Spleen (tissue), 11 donors: ENCODE results near the gene EHMT1. TPM values are rescaled to one million over a fixed set of nuclear protein-coding genes. Genes with fewer than 3 reads are reported as not detected.

Experiments
- DNase-seq: peaks from one replicate; pipeline ENCODE4 v3.0.0-alpha.2; 2020
- H3K27ac ChIP-seq, 8 donors: fragments of 200-600 bp; sonication (generic) in 7 of 8; 1 replicate in 4 of 8; 2 replicates in 4 of 8; pipeline versions ENCODE4 v1.5.0 to v1.8.0; 2016 to 2021; ENCODE audit warnings: inconsistent platforms in 4 of 8, mild to moderate bottlenecking in 4 of 8, moderate library complexity in 1 of 8
- H3K27me3 ChIP-seq, 7 donors: fragments of 200-600 bp; sonication (generic) in 6 of 7; replicated peaks in 1 of 7; 1 replicate in 4 of 7; 2 replicates in 3 of 7; pipeline versions ENCODE4 v1.5.0 to v1.8.0; 2016 to 2021; ENCODE audit warnings: inconsistent platforms in 3 of 7, mild to moderate bottlenecking in 1 of 7
- H3K36me3 ChIP-seq, 6 donors: fragments of 200-600 bp; sonication (generic) in 5 of 6; 1 replicate in 4 of 6; 2 replicates in 2 of 6; pipeline versions ENCODE4 v1.5.0 to v1.8.0; 2016 to 2021; ENCODE audit warnings: inconsistent platforms in 2 of 6
- H3K4me1 ChIP-seq, 6 donors: fragments of 200-600 bp; sonication (generic) in 5 of 6; 1 replicate in 3 of 6; 2 replicates in 3 of 6; pipeline versions ENCODE4 v1.5.0 to v1.8.0; 2016 to 2021; ENCODE audit warnings: inconsistent platforms in 3 of 6
- H3K4me3 ChIP-seq, 8 donors: fragments of 200-600 bp; sonication (generic) in 7 of 8; 1 replicate in 4 of 8; 2 replicates in 4 of 8; pipeline versions ENCODE4 v1.5.0 to v1.8.0; 2016 to 2021; ENCODE audit warnings: inconsistent platforms in 4 of 8, mild to moderate bottlenecking in 4 of 8, moderate library complexity in 2 of 8
- H3K9me3 ChIP-seq, 8 donors: fragments of 200-600 bp; sonication (generic) in 7 of 8; 1 replicate in 4 of 8; 2 replicates in 4 of 8; pipeline versions ENCODE4 v1.5.0 to v1.8.0; 2016 to 2021; ENCODE audit warnings: inconsistent platforms in 4 of 8
- POLR2A ChIP-seq, 3 donors: fragments of 450-650 bp; IDR thresholded peaks; one replicate each; pipeline ENCODE4 v1.5.1; 2017; ENCODE audit warnings: antibody characterized with exemption in 3 of 3, mild to moderate bottlenecking in 1 of 3
- POLR2AphosphoS5 ChIP-seq, 3 donors: sonication (generic); formaldehyde crosslinking; IDR thresholded peaks; one replicate each; pipeline ENCODE4 v1.5.1; 2017; ENCODE audit warnings: antibody characterized with exemption in 3 of 3
- WGBS, 5 donors: extraction: QIAGEN DNeasy Blood & Tissue Kit in 3 of 5; methylation state at CpG; one replicate each; pipeline versions ENCODE4 v1.1.5 to v1.1.7; 2013 to 2018; 5-methylcytosine and 5-hydroxymethylcytosine counted together
- intact Hi-C: fragments of 100-400 bp; cut with DNase I; formaldehyde crosslinking; loops from one replicate; pipeline ENCODE4 v1.15.0; 2023; ENCODE audit warnings: low total_unique reads
- polyA plus RNA-seq, 3 donors: library from polyadenylated mRNA; stranded (reverse); fragments of 200-250 nt; gene quantifications; one replicate each; pipeline ENCODE4 v1.2.1, GENCODE V29; 2013
- total RNA-seq, 7 donors: library from RNA; depleted of rRNA in 3 of 7; stranded (reverse); fragments of >200 nt in 3 of 7; fragmentation: NEBNext Ultra II Directional in 4 of 7; extraction: Animal tissue kit (Norgen Biotek cat#: 25700) in 4 of 7; gene quantifications; one replicate each; pipeline versions ENCODE4 v1.1.0 to v1.2.1, GENCODE V29; 2016 to 2021
- TF ChIP-seq, protein P1 (sequence below), 11 experiments: fragments of 200-600 bp in 7 of 11; fragments of 450-650 bp in 4 of 11; sonication (generic) in 4 of 11; IDR thresholded peaks in 8 of 11; conservative IDR thresholded peaks in 3 of 11; 1 replicate in 7 of 11; 2 replicates in 4 of 11; pipeline versions ENCODE4 v1.4.0 to v1.8.0; 2016 to 2021; ENCODE audit warnings: antibody characterized with exemption in 11 of 11, inconsistent platforms in 4 of 11, mild to moderate bottlenecking in 1 of 11
- donor health status: healthy with polysubstance abuse.
- donor health status: DM: no; HTN: no; CAD: no; lungs with moderate emphysema.
- donor health status: DM: no; HTN: no; CAD: no.
- donor health status: Bipolar disorder and iron deficiency.
- donor health status: healthy.
- donor health status: DM: no; HTN: no; CAD: no.
- donor health status: DM: yes; HTN: yes; CAD: no.

The EHMT1 gene
- total and polyA plus RNA-seq, 10 donors, result 35.5 to 163 (median 122) TPM

DNA sequence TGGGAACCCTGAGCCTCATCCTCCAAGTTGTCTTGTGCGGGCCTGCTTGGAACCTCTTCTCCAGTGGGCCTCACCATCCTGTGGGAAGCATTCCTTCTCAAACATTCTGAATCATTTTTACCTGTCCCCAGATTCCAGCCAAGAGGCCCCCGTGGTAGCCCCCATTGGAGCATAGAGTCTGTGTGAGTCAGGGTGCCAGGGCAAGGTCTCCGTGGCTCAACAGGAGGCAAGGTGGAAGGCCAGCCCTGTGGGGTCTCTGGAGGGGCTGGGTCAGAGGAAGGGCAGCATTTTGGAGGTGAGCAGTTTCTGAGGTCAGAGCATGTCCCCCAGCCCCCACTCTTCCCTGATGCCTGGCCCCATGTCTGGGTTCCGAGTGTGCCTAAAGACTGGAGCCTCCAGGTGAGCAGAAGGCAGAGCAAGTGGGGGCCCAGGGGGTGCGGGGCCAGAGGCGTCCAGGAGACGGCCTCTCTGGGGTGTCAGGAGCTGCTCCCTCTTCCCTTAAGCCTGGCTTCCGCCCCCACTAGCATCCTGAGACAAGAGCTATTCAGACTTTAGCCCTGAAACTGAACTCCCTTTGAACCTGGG is 260.9 kb downstream of the EHMT1 start:
- TF ChIP-seq, protein P1, sequence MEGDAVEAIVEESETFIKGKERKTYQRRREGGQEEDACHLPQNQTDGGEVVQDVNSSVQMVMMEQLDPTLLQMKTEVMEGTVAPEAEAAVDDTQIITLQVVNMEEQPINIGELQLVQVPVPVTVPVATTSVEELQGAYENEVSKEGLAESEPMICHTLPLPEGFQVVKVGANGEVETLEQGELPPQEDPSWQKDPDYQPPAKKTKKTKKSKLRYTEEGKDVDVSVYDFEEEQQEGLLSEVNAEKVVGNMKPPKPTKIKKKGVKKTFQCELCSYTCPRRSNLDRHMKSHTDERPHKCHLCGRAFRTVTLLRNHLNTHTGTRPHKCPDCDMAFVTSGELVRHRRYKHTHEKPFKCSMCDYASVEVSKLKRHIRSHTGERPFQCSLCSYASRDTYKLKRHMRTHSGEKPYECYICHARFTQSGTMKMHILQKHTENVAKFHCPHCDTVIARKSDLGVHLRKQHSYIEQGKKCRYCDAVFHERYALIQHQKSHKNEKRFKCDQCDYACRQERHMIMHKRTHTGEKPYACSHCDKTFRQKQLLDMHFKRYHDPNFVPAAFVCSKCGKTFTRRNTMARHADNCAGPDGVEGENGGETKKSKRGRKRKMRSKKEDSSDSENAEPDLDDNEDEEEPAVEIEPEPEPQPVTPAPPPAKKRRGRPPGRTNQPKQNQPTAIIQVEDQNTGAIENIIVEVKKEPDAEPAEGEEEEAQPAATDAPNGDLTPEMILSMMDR (IDR thresholded peaks at IDR 0.05 in 8 of 11, conservative IDR thresholded peaks at IDR 0.05 in 3 of 11), result no peak
- TF ChIP-seq POLR2A (IDR thresholded peaks at IDR 0.05), result no peak
- TF ChIP-seq POLR2AphosphoS5 (IDR thresholded peaks at IDR 0.05), result no peak
- 83 to 94% (median 89%) methylated on average over 8 of the region's 8 CpGs for WGBS, 5 donors
- intact Hi-C loops, result no loop called here
- Histone ChIP-seq H3K4me1 (peaks cover 0 to 14% (median 8%) of the 10 kb centered on the region in 6 donors), H3K9me3 (peaks cover 0 to 4% (median 0%) of the 10 kb centered on the region in 8 donors), H3K27me3 (peaks cover 5 to 71% (median 43%) of the 10 kb centered on the region in 7 donors), H3K4me3 (no peak overlapping the region), H3K36me3 (no peaks in the 10 kb centered on the region), H3K27ac (no peak overlapping the region)
- DNase-seq, result no peak

DNA sequence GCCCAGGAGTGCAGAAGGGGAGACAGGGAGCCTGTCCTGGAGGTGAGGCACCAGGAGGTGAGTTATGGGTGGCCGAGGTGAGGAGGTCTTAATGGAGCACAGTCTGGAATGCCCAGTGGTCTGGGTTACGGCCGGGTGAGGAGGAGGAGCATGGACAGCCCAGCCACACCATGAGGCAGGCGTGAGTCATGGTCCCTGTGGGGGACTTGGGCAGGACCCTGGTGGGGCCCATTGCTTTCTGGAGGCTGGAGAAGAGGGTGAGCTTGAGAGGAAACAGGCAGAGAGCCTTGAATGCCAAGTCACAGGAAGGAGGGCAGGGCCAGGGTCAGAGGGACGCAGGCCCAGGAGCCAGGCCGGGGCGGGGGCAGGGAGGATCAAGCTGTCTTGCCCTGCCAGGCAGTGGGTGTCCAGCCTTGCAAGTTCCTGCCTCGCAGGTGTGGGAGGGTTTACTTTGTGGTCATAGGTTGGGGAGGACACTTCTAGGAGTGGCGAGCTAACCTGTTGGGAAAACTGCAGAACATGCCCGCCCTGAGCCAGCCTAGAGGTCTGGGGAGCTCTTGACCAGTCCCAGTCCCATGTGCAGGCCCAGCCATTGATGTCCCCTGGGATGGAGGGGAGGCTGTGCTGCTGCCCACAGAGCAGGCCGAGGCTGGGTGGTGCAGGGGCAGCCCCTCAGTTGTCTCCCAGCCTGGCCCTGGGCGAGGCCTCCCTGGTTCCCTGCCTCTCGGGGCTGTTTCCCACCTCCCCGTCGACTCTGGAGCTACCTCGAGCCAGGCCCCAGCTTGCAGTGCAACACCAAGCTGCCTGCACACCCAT is 261.6 kb downstream of the EHMT1 start:
- DNase-seq, result no peak
- Histone ChIP-seq H3K27ac (no peak overlapping the region), H3K27me3 (peaks cover 5 to 66% (median 42%) of the 10 kb centered on the region in 7 donors), H3K4me1 (peaks cover 0 to 14% (median 8%) of the 10 kb centered on the region in 6 donors), H3K36me3 (no peaks in the 10 kb centered on the region), H3K9me3 (peaks cover 0 to 4% (median 0%) of the 10 kb centered on the region in 8 donors), H3K4me3 (no peak overlapping the region)
- 78 to 87% (median 80%) methylated on average over 10 to 16 of the region's 16 CpGs for WGBS, 5 donors
- TF ChIP-seq, protein P1 (IDR thresholded peaks at IDR 0.05 in 8 of 11, conservative IDR thresholded peaks at IDR 0.05 in 3 of 11), result no peak
- no peak for TF ChIP-seq POLR2A (IDR thresholded peaks at IDR 0.05)
- TF ChIP-seq POLR2AphosphoS5 (IDR thresholded peaks at IDR 0.05), result no peak
- intact Hi-C loops, result no loop called here

- Histone ChIP-seq H3K27me3 (peaks cover 5 to 59% (median 36%) of the 10 kb centered on the region in 7 donors), H3K9me3 (peaks cover 0 to 4% (median 0%) of the 10 kb centered on the region in 8 donors), H3K36me3 (no peaks in the 10 kb centered on the region), H3K4me3 (no peak overlapping the region), H3K4me1 (peaks cover 0 to 14% (median 8%) of the 10 kb centered on the region in 6 donors), H3K27ac (no peak overlapping the region)
- intact Hi-C loops, result no loop called here
- DNase-seq, result no peak
- 65 to 82% (median 80%) methylated on average over 7 to 10 of the region's 10 CpGs for WGBS, 5 donors
- TF ChIP-seq POLR2A (IDR thresholded peaks at IDR 0.05), result no peak
- TF ChIP-seq POLR2AphosphoS5 (IDR thresholded peaks at IDR 0.05), result no peak
- TF ChIP-seq, protein P1 (IDR thresholded peaks at IDR 0.05 in 8 of 11, conservative IDR thresholded peaks at IDR 0.05 in 3 of 11), result no peak
Measured at GRCh38 chr9:137880976-137881530, 262.2 kb downstream of the EHMT1 start.
